ENCODE results near the gene DNAAF5.
"Not testable (repeated sequence)": the region's sequence is repeated elsewhere in the genome, so short reads cannot be mapped to it uniquely, and the experiment has no call there.

The DNAAF5 gene

GRCh38 chr7:741850-742249, 15.4 kb downstream of the DNAAF5 start:
- no peak overlapping the region for H4K91ac ChIP-seq (ENCODE audit: low read depth, low read length)
- H3K18ac ChIP-seq (ENCODE audit: low read length): no peak overlapping the region
- no peak overlapping the region for H3K14ac ChIP-seq (ENCODE audit: low read length)
- H3K79me2 ChIP-seq (ENCODE audit: control insufficient read depth, insufficient read depth, low read length, poor library complexity): no peaks in the 10 kb centered on the region
- no peak for DNase-seq
- H4K8ac ChIP-seq (ENCODE audit: low read depth, low read length): no peak overlapping the region
- no peak overlapping the region for H2BK12ac ChIP-seq (ENCODE audit: low read length)
- peaks cover 28 to 33% of the 10 kb centered on the region in 2 experiments for H3K36me3 ChIP-seq (ENCODE audit: control insufficient read depth in 1 of 2, insufficient read depth in 2 of 2, low read length in 2 of 2)
- no peak overlapping the region for H4K12ac ChIP-seq (ENCODE audit: low read depth, low read length)
- no peak overlapping the region for H2BK5ac ChIP-seq (ENCODE audit: low read depth, low read length, poor library complexity)
- H2AFZ ChIP-seq (ENCODE audit: insufficient read depth, low read length, poor library complexity): no peak overlapping the region
- no peak overlapping the region for H3K4me2 ChIP-seq (ENCODE audit: low read length)
- H3K79me1 ChIP-seq (ENCODE audit: low read length): no peaks in the 10 kb centered on the region
- no peak overlapping the region for H3K4me3 ChIP-seq (ENCODE audit: low read depth, low read length)
- no CpG with 5 or more reads among the region's 15 CpGs for WGBS (ENCODE audit: extremely low coverage, insufficient coverage, insufficient read length)
- no peak overlapping the region for H3K27ac ChIP-seq (ENCODE audit: low read depth, low read length)
- no peak overlapping the region for H2AK5ac ChIP-seq (ENCODE audit: low read length)
- no peaks in the 10 kb centered on the region for H3K4me1 ChIP-seq (ENCODE audit: control insufficient read depth in 1 of 2, insufficient read depth in 2 of 2, low read length in 2 of 2)
- no peak overlapping the region for H3K23ac ChIP-seq (ENCODE audit: low read length)
- no peak overlapping the region for H2BK120ac ChIP-seq (ENCODE audit: insufficient read depth, low read length, poor library complexity)
- no peaks in the 10 kb centered on the region for H3K27me3 ChIP-seq (ENCODE audit: insufficient read depth, low read length)
- peaks cover 5% of the 10 kb centered on the region for H3K9me3 ChIP-seq (ENCODE audit: insufficient read depth, low read depth, low read length)
- no peak overlapping the region for H3K4ac ChIP-seq (ENCODE audit: low read depth, low read length)
- H3K9ac ChIP-seq (ENCODE audit: low read length): no peak overlapping the region

DNA sequence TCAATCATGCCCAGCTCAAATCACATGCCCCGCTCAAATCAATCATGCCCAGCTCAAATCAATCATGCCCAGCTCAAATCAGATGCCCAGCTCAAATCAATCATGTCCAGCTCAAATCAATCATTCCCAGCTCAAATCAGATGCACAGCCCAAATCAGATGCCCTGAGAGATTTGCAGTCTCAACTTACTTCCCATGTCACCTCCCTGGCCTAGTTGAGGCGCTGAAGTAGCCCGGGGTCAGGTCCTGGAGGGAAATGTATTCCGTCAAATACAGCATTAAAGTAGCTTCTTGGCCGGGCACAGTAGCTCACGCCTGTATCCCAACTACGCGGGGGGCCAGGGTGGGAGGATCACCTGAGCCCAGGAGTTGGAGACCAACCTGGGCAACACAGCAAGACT, 16.3 kb downstream of the DNAAF5 start:
- no peak for DNase-seq
- Histone ChIP-seq H2AK5ac (ENCODE audit: low read length) (no peak overlapping the region), H3K18ac (ENCODE audit: low read length) (no peak overlapping the region), H3K14ac (ENCODE audit: low read length) (no peak overlapping the region), H4K12ac (ENCODE audit: low read depth, low read length) (no peak overlapping the region), H3K27ac (ENCODE audit: low read depth, low read length) (no peak overlapping the region), H3K4ac (ENCODE audit: low read depth, low read length) (no peak overlapping the region), H2BK5ac (ENCODE audit: low read depth, low read length, poor library complexity) (no peak overlapping the region), H2BK12ac (ENCODE audit: low read length) (no peak overlapping the region), H4K8ac (ENCODE audit: low read depth, low read length) (no peak overlapping the region), H3K36me3 (ENCODE audit: control insufficient read depth in 1 of 2, insufficient read depth in 2 of 2, low read length in 2 of 2) (peaks cover 28 to 36% of the 10 kb centered on the region in 2 experiments), H3K9me3 (ENCODE audit: insufficient read depth, low read depth, low read length) (peaks cover 5% of the 10 kb centered on the region), H3K79me1 (ENCODE audit: low read length) (no peaks in the 10 kb centered on the region), H3K23ac (ENCODE audit: low read length) (no peak overlapping the region), H3K4me1 (ENCODE audit: control insufficient read depth in 1 of 2, insufficient read depth in 2 of 2, low read length in 2 of 2) (no peaks in the 10 kb centered on the region), H3K4me3 (ENCODE audit: low read depth, low read length) (no peak overlapping the region), H3K79me2 (ENCODE audit: control insufficient read depth, insufficient read depth, low read length, poor library complexity) (no peaks in the 10 kb centered on the region), H2BK120ac (ENCODE audit: insufficient read depth, low read length, poor library complexity) (no peak overlapping the region), H3K9ac (ENCODE audit: low read length) (no peak overlapping the region), H3K4me2 (ENCODE audit: low read length) (no peak overlapping the region), H2AFZ (ENCODE audit: insufficient read depth, low read length, poor library complexity) (no peak overlapping the region), H4K91ac (ENCODE audit: low read depth, low read length) (no peak overlapping the region), H3K27me3 (ENCODE audit: insufficient read depth, low read length) (no peaks in the 10 kb centered on the region)
- no CpG with 5 or more reads among the region's 8 CpGs for WGBS (ENCODE audit: extremely low coverage, insufficient coverage, insufficient read length)

DNA sequence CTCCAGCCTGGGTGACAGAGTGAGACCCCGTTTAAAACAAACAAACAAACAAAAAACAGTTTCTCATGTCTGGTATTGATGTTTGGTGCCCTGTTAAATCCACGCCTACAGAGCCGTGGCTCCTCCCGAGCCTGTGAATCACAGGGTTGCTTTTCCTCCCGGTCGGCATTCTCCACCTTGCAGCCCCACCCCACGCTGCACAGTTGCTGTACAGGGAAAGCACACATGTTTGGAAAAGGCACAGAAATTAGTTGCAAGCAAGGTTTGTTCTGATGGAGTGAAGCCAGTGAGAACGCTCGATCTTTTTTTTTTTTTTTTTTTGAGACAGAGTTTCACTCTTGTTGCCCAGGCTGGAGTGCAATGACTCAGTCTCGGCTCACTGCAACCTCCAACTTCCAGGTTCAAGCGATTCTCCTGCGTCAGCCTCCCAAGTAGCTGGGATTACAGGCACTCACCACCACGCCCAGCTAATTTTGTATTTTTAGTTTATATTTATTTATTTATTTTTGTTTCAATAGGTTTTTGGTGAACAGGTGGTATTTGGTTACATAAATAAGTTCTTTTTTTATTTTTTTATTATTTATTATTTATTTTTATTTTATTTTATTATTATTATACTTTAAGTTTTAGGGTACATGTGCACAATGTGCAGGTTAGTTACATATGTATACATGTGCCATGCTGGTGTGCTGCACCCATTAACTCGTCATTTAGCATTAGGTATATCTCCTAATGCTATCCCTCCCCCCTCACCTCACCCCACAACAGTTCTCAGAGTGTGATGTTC, 17.0 kb downstream of the DNAAF5 start:
- not testable (repeated sequence) for H3K79me1 ChIP-seq (ENCODE audit: low read length); H3K4me3 ChIP-seq (ENCODE audit: low read depth, low read length); H3K9me3 ChIP-seq (ENCODE audit: insufficient read depth, low read depth, low read length); H3K18ac ChIP-seq (ENCODE audit: low read length); H4K91ac ChIP-seq (ENCODE audit: low read depth, low read length); H2AK5ac ChIP-seq (ENCODE audit: low read length); H2BK12ac ChIP-seq (ENCODE audit: low read length); H3K4ac ChIP-seq (ENCODE audit: low read depth, low read length); H3K9ac ChIP-seq (ENCODE audit: low read length); H4K12ac ChIP-seq (ENCODE audit: low read depth, low read length); H3K27me3 ChIP-seq (ENCODE audit: insufficient read depth, low read length); H2BK5ac ChIP-seq (ENCODE audit: low read depth, low read length, poor library complexity); H4K8ac ChIP-seq (ENCODE audit: low read depth, low read length); H3K27ac ChIP-seq (ENCODE audit: low read depth, low read length); H2BK120ac ChIP-seq (ENCODE audit: insufficient read depth, low read length, poor library complexity); H3K4me2 ChIP-seq (ENCODE audit: low read length); H3K14ac ChIP-seq (ENCODE audit: low read length); H2AFZ ChIP-seq (ENCODE audit: insufficient read depth, low read length, poor library complexity); H3K79me2 ChIP-seq (ENCODE audit: control insufficient read depth, insufficient read depth, low read length, poor library complexity); H3K23ac ChIP-seq (ENCODE audit: low read length); H3K4me1 ChIP-seq (ENCODE audit: control insufficient read depth in 1 of 2, insufficient read depth in 2 of 2, low read length in 2 of 2)
- H3K36me3 ChIP-seq (ENCODE audit: control insufficient read depth in 1 of 2, insufficient read depth in 2 of 2, low read length in 2 of 2): peaks cover 28 to 36% of the 10 kb centered on the region in 2 experiments
- DNase-seq: peak in 1 of 2 donors; percentile 27
- WGBS (ENCODE audit: extremely low coverage, insufficient coverage, insufficient read length): no CpG with 5 or more reads among the region's 14 CpGs

DNA sequence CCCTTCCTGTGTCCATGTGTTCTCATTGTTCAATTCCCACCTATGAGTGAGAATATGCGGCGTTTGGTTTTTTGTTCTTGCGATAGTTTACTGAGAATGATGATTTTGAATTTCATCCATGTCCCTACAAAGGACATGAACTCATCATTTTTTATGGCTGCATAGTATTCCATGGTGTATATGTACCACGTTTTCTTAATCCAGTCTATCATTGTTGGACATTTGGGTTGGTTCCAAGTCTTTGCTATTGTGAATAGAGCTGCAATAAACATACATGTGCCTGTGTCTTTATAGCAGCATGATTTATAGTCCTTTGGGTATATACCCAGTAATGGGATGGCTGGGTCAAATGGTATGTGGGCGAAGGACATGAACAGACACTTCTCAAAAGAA, 17.6 kb downstream of the DNAAF5 start:
- not testable (repeated sequence) for H2BK120ac ChIP-seq (ENCODE audit: insufficient read depth, low read length, poor library complexity); H3K79me2 ChIP-seq (ENCODE audit: control insufficient read depth, insufficient read depth, low read length, poor library complexity); H3K4me2 ChIP-seq (ENCODE audit: low read length); DNase-seq; H3K18ac ChIP-seq (ENCODE audit: low read length); H3K9me3 ChIP-seq (ENCODE audit: insufficient read depth, low read depth, low read length); H3K4me1 ChIP-seq (ENCODE audit: control insufficient read depth in 1 of 2, insufficient read depth in 2 of 2, low read length in 2 of 2); H2AK5ac ChIP-seq (ENCODE audit: low read length); H2AFZ ChIP-seq (ENCODE audit: insufficient read depth, low read length, poor library complexity); H3K14ac ChIP-seq (ENCODE audit: low read length); H3K9ac ChIP-seq (ENCODE audit: low read length); H3K4ac ChIP-seq (ENCODE audit: low read depth, low read length); H2BK12ac ChIP-seq (ENCODE audit: low read length); H4K8ac ChIP-seq (ENCODE audit: low read depth, low read length); H3K27ac ChIP-seq (ENCODE audit: low read depth, low read length); H2BK5ac ChIP-seq (ENCODE audit: low read depth, low read length, poor library complexity); H3K79me1 ChIP-seq (ENCODE audit: low read length); H3K27me3 ChIP-seq (ENCODE audit: insufficient read depth, low read length); H4K12ac ChIP-seq (ENCODE audit: low read depth, low read length); H3K23ac ChIP-seq (ENCODE audit: low read length); H3K4me3 ChIP-seq (ENCODE audit: low read depth, low read length); H4K91ac ChIP-seq (ENCODE audit: low read depth, low read length)
- WGBS (ENCODE audit: extremely low coverage, insufficient coverage, insufficient read length): no CpG with 5 or more reads among the region's 5 CpGs
- peaks cover 27 to 36% of the 10 kb centered on the region in 2 experiments for H3K36me3 ChIP-seq (ENCODE audit: control insufficient read depth in 1 of 2, insufficient read depth in 2 of 2, low read length in 2 of 2)
